GM12801 (cell line): ENCODE measurements around the gene PTPN13.

Experiments
- TF ChIP-seq, protein P1 (sequence below): IDR thresholded peaks from one replicate; pipeline ENCODE4 v1.5.1; 2011; ENCODE audit warnings: control low read depth; ENCODE audit not compliant: insufficient read length; ENCODE audit errors: extremely low read depth

Gene PTPN13

GRCh38 chr4:86664959-86665358 is 70.8 kb downstream of the PTPN13 start:
- TF ChIP-seq, protein P1, sequence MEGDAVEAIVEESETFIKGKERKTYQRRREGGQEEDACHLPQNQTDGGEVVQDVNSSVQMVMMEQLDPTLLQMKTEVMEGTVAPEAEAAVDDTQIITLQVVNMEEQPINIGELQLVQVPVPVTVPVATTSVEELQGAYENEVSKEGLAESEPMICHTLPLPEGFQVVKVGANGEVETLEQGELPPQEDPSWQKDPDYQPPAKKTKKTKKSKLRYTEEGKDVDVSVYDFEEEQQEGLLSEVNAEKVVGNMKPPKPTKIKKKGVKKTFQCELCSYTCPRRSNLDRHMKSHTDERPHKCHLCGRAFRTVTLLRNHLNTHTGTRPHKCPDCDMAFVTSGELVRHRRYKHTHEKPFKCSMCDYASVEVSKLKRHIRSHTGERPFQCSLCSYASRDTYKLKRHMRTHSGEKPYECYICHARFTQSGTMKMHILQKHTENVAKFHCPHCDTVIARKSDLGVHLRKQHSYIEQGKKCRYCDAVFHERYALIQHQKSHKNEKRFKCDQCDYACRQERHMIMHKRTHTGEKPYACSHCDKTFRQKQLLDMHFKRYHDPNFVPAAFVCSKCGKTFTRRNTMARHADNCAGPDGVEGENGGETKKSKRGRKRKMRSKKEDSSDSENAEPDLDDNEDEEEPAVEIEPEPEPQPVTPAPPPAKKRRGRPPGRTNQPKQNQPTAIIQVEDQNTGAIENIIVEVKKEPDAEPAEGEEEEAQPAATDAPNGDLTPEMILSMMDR: no peak

GRCh38 chr4:86670298-86670697 is 76.2 kb downstream of the PTPN13 start:
- TF ChIP-seq, protein P1: no peak

DNA sequence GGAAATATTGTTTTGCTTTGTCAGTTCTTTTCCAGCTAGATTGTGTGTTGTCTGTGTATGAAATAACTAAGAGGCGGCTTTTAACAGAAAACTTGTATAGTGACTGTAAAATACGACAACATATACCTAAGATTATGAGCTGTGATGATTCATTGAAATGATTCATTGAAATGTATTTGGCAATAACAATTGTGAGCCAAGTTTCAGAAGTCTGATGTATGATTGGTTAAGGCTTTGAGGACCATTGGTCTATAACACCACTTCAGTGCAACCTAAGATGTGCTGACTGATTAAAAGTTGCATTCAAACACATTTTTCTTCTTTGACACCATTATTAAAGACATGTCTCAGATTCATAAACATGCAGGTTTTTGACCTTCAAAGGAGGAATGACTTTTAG is 76.6 kb downstream of the PTPN13 start:
- TF ChIP-seq, protein P1: no peak

DNA sequence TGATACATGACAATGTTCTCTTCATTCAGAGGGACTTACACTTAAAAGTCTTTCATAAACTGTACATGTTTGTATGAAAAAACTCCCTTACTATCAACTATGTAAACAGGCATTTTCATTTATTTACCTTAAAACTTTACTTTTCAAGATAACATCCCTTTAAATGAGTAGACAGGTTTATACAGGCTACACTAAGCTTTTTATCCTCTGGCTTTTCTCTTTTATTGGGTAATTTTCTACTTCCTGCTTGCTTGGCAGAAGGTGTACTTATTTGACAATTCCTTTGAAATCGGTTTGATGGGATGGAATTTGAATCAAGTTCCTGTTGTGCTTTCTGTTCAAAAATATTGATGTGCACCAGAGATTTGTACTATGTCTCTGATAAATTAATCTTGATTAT is 81.4 kb downstream of the PTPN13 start:
- TF ChIP-seq, protein P1: no peak

GRCh38 chr4:86678796-86679195 is 84.7 kb downstream of the PTPN13 start:
- TF ChIP-seq, protein P1: no peak

DNA sequence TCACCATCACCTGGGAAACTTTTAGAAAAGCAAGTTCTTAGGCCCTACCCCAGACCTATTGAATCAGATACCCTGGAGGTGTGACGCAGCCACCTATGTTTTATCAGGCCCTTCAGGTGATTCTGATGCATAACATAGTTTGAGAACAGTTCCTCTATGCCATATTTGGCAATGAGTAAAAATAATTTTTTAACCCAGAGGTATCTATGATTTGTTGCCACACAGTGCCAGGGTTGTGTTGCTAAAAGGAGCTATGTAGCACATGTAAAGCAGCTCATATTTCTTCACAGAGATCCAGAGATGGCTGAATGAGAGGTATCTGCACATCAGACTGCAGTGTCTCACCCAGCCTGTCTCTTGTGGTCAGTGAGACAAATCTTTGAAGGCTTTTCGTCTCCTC is 85.3 kb downstream of the PTPN13 start:
- TF ChIP-seq, protein P1: no peak

- TF ChIP-seq, protein P1: no peak
Measured at GRCh38 chr4:86683167-86683566, 89.1 kb downstream of the PTPN13 start.

GRCh38 chr4:86683983-86684382 is 89.9 kb downstream of the PTPN13 start:
- TF ChIP-seq, protein P1: no peak
